K562 (cell line): ENCODE results near the gene AFF2. TPM values are rescaled to one million over a fixed set of nuclear protein-coding genes. Genes with fewer than 3 reads are reported as not detected.
A peak's percentile ranks its signal among the peaks of the same experiment; 100 is the strongest.

Experiments used
- CBFA2T3 ChIP-seq: fragments of 450-650 bp; IDR thresholded peaks from 2 replicates; pipeline ENCODE4 v1.6.1; 2017
- GABPB1 ChIP-seq: sonication (generic); formaldehyde crosslinking; IDR thresholded peaks from 2 replicates; pipeline ENCODE4 v1.8.0; 2022; ENCODE audit warnings: mild to moderate bottlenecking, missing genetic modification reagents
- ILF3 ChIP-seq: fragments of 450-650 bp; IDR thresholded peaks from 2 replicates; pipeline ENCODE4 v1.6.1; 2018; ENCODE audit warnings: antibody characterized with exemption, mild to moderate bottlenecking, moderate library complexity, borderline replicate concordance
- MGA ChIP-seq: fragments of 450-650 bp; IDR thresholded peaks from 2 replicates; pipeline ENCODE4 v1.6.1; 2016; ENCODE audit warnings: mild to moderate bottlenecking, moderate library complexity
- MTA1 ChIP-seq: fragments of 450-650 bp; IDR thresholded peaks from 2 replicates; pipeline ENCODE4 v1.6.1; 2017; ENCODE audit warnings: borderline replicate concordance
- NFYB ChIP-seq: IDR thresholded peaks from 2 replicates; pipeline ENCODE4 v1.6.1; 2011; ENCODE audit warnings: mild to moderate bottlenecking, moderate library complexity; ENCODE audit not compliant: insufficient read length; ENCODE audit errors: extremely low read depth
- SETDB1 ChIP-seq: IDR thresholded peaks from one replicate; pipeline ENCODE4 v1.6.1; 2012; ENCODE audit warnings: low read length, control low read depth, inconsistent platforms
- TCF7L2 ChIP-seq: fragments of 150-350 bp; IDR thresholded peaks from 2 replicates; pipeline ENCODE4 v1.6.1; 2016; ENCODE audit warnings: low read depth, mild to moderate bottlenecking, low read length, moderate library complexity
- ZC3H8 ChIP-seq: fragments of 450-650 bp; IDR thresholded peaks from 2 replicates; pipeline ENCODE4 v1.6.1; 2017
- ZNF311 ChIP-seq: fragments of 250-450 bp; sonication (Bioruptor Pico); IDR thresholded peaks from 2 replicates; pipeline ENCODE4 v1.4.0; 2020; ENCODE audit warnings: mild to moderate bottlenecking, moderate library complexity
- polyA plus RNA-seq, 8 experiments: library from polyadenylated mRNA; depleted of rRNA in 4 of 8; stranded (reverse) in 5 of 8; unstranded in 3 of 8; fragments of >200 nt; fragmentation: Nextera tagmentation in 2 of 8; fragmentation: Illumina TruSeq in 1 of 8; extraction: Ambion mirVana in 2 of 8; extraction: Trizol in 1 of 8; gene quantifications; 2 replicates each; pipeline versions ENCODE4 v1.2.1 to v1.2.3, GENCODE V29; 2011 to 2014; ENCODE audit warnings: inconsistent platforms in 1 of 8, missing spikeins in 1 of 8
- total RNA-seq, 7 experiments: library from RNA; depleted of rRNA in 6 of 7; stranded (reverse); fragments of >200 nt in 6 of 7; fragmentation: Illumina TruSeq in 2 of 7; extraction: Trizol in 2 of 7; gene quantifications; 2 replicates each; pipeline versions ENCODE4 v1.2.1 to v1.2.3, GENCODE V29; 2011 to 2021; ENCODE audit warnings: low replicate concordance in 1 of 7
- TF ChIP-seq, protein P1 (sequence below): fragments of 450-650 bp; IDR thresholded peaks from 2 replicates; pipeline ENCODE4 v1.6.1; 2016
- TF ChIP-seq, protein P2 (sequence below), 2 experiments: IDR thresholded peaks in 1 of 2; conservative IDR thresholded peaks in 1 of 2; 2 replicates each; pipeline ENCODE4 v1.6.1; 2016; ENCODE audit warnings: low read depth in 2 of 2, mild to moderate bottlenecking in 1 of 2, missing compliant biosample characterization in 1 of 2, missing genetic modification characterization in 1 of 2, moderate library complexity in 1 of 2

The AFF2 gene
- total and polyA plus RNA-seq, 9 of the 15 experiments (the other 6 are each of a cell fraction or from before 2014, with no cell fraction given): 0.01 to 0.20 (median 0.07) TPM

- TF ChIP-seq, protein P1, sequence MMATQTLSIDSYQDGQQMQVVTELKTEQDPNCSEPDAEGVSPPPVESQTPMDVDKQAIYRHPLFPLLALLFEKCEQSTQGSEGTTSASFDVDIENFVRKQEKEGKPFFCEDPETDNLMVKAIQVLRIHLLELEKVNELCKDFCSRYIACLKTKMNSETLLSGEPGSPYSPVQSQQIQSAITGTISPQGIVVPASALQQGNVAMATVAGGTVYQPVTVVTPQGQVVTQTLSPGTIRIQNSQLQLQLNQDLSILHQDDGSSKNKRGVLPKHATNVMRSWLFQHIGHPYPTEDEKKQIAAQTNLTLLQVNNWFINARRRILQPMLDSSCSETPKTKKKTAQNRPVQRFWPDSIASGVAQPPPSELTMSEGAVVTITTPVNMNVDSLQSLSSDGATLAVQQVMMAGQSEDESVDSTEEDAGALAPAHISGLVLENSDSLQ: peak; percentile 76
- TF ChIP-seq MGA (no peak), MTA1 (no peak), CBFA2T3 (peak; percentile 51; the same call in 1 of the 2 replicates), TCF7L2 (no peak), ILF3 (no peak), NFYB (no peak), ZNF311 (no peak), ZC3H8 (no peak), SETDB1 (no peak), GABPB1 (CRISPR knock-in tag) (no peak)
- TF ChIP-seq, protein P2, sequence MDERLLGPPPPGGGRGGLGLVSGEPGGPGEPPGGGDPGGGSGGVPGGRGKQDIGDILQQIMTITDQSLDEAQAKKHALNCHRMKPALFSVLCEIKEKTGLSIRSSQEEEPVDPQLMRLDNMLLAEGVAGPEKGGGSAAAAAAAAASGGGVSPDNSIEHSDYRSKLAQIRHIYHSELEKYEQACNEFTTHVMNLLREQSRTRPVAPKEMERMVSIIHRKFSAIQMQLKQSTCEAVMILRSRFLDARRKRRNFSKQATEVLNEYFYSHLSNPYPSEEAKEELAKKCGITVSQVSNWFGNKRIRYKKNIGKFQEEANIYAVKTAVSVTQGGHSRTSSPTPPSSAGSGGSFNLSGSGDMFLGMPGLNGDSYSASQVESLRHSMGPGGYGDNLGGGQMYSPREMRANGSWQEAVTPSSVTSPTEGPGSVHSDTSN (CRISPR knock-in tag; IDR thresholded peaks at IDR 0.05; ENCODE audit: low read depth): no peak
- TF ChIP-seq, protein P2 (tag; conservative IDR thresholded peaks at IDR 0.05; ENCODE audit: low read depth): peak; percentile 51
These were observed 66.8 kb downstream of the AFF2 start (continued) for GRCh38 chrX:148567229-148567628.
